Suprapubic skin (tissue), 4 donors: ENCODE measurements around the gene SERTM2. TPM values are rescaled to one million over a fixed set of nuclear protein-coding genes. Genes with fewer than 3 reads are reported as not detected.

Source experiments
- DNase-seq, 2 donors: peaks; one replicate each; pipeline ENCODE4 v3.0.0-alpha.2; 2019; ENCODE audit warnings: low spot score in 2 of 2
- H3K27ac ChIP-seq: fragments of 200-600 bp; sonication (generic); one replicate; pipeline ENCODE4 v1.5.1; 2019
- H3K27me3 ChIP-seq: fragments of 200-600 bp; sonication (generic); one replicate; pipeline ENCODE4 v1.5.1; 2019
- H3K36me3 ChIP-seq: fragments of 200-600 bp; sonication (generic); one replicate; pipeline ENCODE4 v1.5.1; 2019
- H3K4me1 ChIP-seq: fragments of 200-600 bp; sonication (generic); one replicate; pipeline ENCODE4 v1.5.1; 2019
- H3K4me3 ChIP-seq: fragments of 200-600 bp; sonication (generic); one replicate; pipeline ENCODE4 v1.5.1; 2019; ENCODE audit warnings: mild to moderate bottlenecking
- H3K9me3 ChIP-seq: fragments of 200-600 bp; sonication (generic); one replicate; pipeline ENCODE4 v1.5.1; 2019
- EP300 ChIP-seq: sonication (generic); formaldehyde crosslinking; IDR thresholded peaks from one replicate; pipeline ENCODE4 v1.6.1; 2017; ENCODE audit warnings: antibody characterized with exemption
- POLR2A ChIP-seq, 2 donors: fragments of 450-650 bp; IDR thresholded peaks; one replicate each; pipeline ENCODE4 v1.6.1; 2017; ENCODE audit warnings: antibody characterized with exemption in 2 of 2, mild to moderate bottlenecking in 2 of 2, moderate library complexity in 2 of 2
- POLR2AphosphoS5 ChIP-seq, 3 donors: sonication (generic); formaldehyde crosslinking; IDR thresholded peaks; one replicate each; pipeline ENCODE4 v1.6.1; 2017; ENCODE audit warnings: antibody characterized with exemption in 3 of 3
- WGBS: methylation state at CpG from one replicate; pipeline ENCODE4 v1.1.5; 2018; 5-methylcytosine and 5-hydroxymethylcytosine counted together
- total RNA-seq, 4 donors: library from RNA; depleted of rRNA; stranded (reverse); fragments of >200 nt; gene quantifications; one replicate each; pipeline ENCODE4 v1.1.0, GENCODE V29; 2016
- TF ChIP-seq, protein P1 (sequence below), 2 donors: fragments of 200-600 bp in 1 of 2; fragments of 450-650 bp in 1 of 2; sonication (generic) in 1 of 2; IDR thresholded peaks; one replicate each; pipeline ENCODE4 v1.5.1; 2016 to 2019; ENCODE audit warnings: antibody characterized with exemption in 2 of 2, mild to moderate bottlenecking in 1 of 2, moderate library complexity in 1 of 2

SERTM2 gene
- total RNA-seq, 4 donors from 2014 or later, result 0.16 TPM; not detected in 3

DNA sequence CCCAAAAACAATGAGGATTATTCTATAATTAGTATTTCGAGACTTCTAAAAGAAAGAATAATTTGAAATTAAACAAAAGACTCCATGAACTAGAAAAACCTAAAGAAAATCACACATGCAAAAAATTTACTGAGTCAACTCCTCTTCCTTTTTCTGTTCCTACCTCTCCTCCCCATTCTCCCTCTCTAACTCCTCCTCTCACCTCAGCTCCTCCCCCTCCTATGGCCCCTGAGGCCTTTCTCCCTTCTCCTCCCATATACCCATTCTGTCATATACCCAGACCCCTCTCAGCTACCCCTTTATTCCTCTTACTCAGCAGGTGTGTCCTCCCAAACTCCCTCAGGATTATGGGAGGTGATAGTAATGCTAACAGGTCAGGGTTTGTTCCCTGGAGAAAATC, 57.4 kb downstream of the SERTM2 start:
- no peak for DNase-seq
- Histone ChIP-seq H3K27me3 (no peaks in the 10 kb centered on the region), H3K36me3 (no peaks in the 10 kb centered on the region), H3K27ac (no peak overlapping the region), H3K4me3 (no peak overlapping the region), H3K4me1 (no peaks in the 10 kb centered on the region), H3K9me3 (no peaks in the 10 kb centered on the region)
- WGBS, result 64% methylated on average over 1 of the region's 1 CpG
- TF ChIP-seq EP300 (no peak), POLR2AphosphoS5 (IDR thresholded peaks at IDR 0.05) (no peak), POLR2A (IDR thresholded peaks at IDR 0.05) (no peak)
- TF ChIP-seq, protein P1, sequence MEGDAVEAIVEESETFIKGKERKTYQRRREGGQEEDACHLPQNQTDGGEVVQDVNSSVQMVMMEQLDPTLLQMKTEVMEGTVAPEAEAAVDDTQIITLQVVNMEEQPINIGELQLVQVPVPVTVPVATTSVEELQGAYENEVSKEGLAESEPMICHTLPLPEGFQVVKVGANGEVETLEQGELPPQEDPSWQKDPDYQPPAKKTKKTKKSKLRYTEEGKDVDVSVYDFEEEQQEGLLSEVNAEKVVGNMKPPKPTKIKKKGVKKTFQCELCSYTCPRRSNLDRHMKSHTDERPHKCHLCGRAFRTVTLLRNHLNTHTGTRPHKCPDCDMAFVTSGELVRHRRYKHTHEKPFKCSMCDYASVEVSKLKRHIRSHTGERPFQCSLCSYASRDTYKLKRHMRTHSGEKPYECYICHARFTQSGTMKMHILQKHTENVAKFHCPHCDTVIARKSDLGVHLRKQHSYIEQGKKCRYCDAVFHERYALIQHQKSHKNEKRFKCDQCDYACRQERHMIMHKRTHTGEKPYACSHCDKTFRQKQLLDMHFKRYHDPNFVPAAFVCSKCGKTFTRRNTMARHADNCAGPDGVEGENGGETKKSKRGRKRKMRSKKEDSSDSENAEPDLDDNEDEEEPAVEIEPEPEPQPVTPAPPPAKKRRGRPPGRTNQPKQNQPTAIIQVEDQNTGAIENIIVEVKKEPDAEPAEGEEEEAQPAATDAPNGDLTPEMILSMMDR (IDR thresholded peaks at IDR 0.05), result no peak

Other genes with a start within 250 kb of the SERTM2 start
- 1 to 10 TPM in 1 of 4 donors, under 1 TPM in 3; 0.48 to 1.2 (median 0.59) TPM for gene CAPN6, start 241.2 kb upstream of the SERTM2 start, total RNA-seq
- gene DCX, start 99.5 kb upstream of the SERTM2 start, total RNA-seq, result under 1 TPM in 1 of 4 donors, not detected in 3; 0.42 TPM
- 100 to 1,000 TPM in 1 of 4 donors, 10 to 100 TPM in 3; 46.7 to 190 (median 67.4) TPM for gene ALG13, start 169.5 kb downstream of the SERTM2 start, total RNA-seq